Eye (tissue), 1 donor: ENCODE data around the gene KDELR1.

Source experiments
- DNase-seq: peaks from one replicate; pipeline ENCODE4 v3.0.0-alpha.2; 2015

KDELR1 gene

GRCh38 chr19:48391100-48392005, at the start of gene KDELR1:
Gene KDELR1, minus strand, starts transcription at chr19:48391551. Its CDS starts 193 bp downstream, at chr19:48391358.
- peak; percentile 94 for DNase-seq

- no peak for DNase-seq
Observed at GRCh38 chr19:48436586-48436985, 45.2 kb upstream of the KDELR1 start.

GRCh38 chr19:48433337-48433736, 42.0 kb upstream of the KDELR1 start:
- DNase-seq = no peak

GRCh38 chr19:48428670-48429069, 37.3 kb upstream of the KDELR1 start:
- DNase-seq = no peak

GRCh38 chr19:48424694-48425219, 33.4 kb upstream of the KDELR1 start:
- no peak for DNase-seq

GRCh38 chr19:48421548-48421947, 30.2 kb upstream of the KDELR1 start:
- DNase-seq = no peak

- peak; percentile 86 for DNase-seq
Observed at GRCh38 chr19:48419158-48419920, 28.0 kb upstream of the KDELR1 start.

- no peak for DNase-seq
Observed at GRCh38 chr19:48418317-48419064, 27.1 kb upstream of the KDELR1 start.

GRCh38 chr19:48417421-48417820, 26.1 kb upstream of the KDELR1 start:
- DNase-seq = peak; percentile 71

- DNase-seq = no peak
Observed at GRCh38 chr19:48415806-48416221, 24.5 kb upstream of the KDELR1 start.

- DNase-seq = peak; percentile 71
Observed at GRCh38 chr19:48415395-48415794, 24.0 kb upstream of the KDELR1 start.

GRCh38 chr19:48413879-48414587, 22.7 kb upstream of the KDELR1 start:
- peak; percentile 32 for DNase-seq

GRCh38 chr19:48405850-48406249, 14.5 kb upstream of the KDELR1 start:
- DNase-seq = no peak

GRCh38 chr19:48405010-48405659, 13.8 kb upstream of the KDELR1 start:
- DNase-seq = no peak

GRCh38 chr19:48403606-48404005, 12.3 kb upstream of the KDELR1 start:
- DNase-seq = peak; percentile 85

- no peak for DNase-seq
Observed at GRCh38 chr19:48401287-48401686, 9.9 kb upstream of the KDELR1 start.

- peak; percentile 80 for DNase-seq
Observed at GRCh38 chr19:48400018-48400742, 8.8 kb upstream of the KDELR1 start.

- DNase-seq = peak; percentile 87
Observed at GRCh38 chr19:48398375-48399235, 7.3 kb upstream of the KDELR1 start.

- DNase-seq = peak; percentile 55
Observed at GRCh38 chr19:48398102-48398374, 6.7 kb upstream of the KDELR1 start.
